Daoy (cell line): ENCODE measurements around the gene ANO10. TPM values are rescaled to one million over a fixed set of nuclear protein-coding genes. Genes with fewer than 3 reads are reported as not detected.
A peak's percentile ranks its signal among the peaks of the same experiment; 100 is the strongest.
"Not testable (repeated sequence)": the region's sequence is repeated elsewhere in the genome, so short reads cannot be mapped to it uniquely, and the experiment has no call there.

ENCODE experiments used
- DNase-seq: peaks from one replicate; pipeline ENCODE4 v3.0.0-alpha.2; 2015; ENCODE audit warnings: low read depth
- total RNA-seq: library from RNA; depleted of rRNA; stranded (reverse); fragments of >200 nt; shearing (Covaris generic); gene quantifications from 2 replicates; pipeline ENCODE4 v1.2.3, GENCODE V29; 2014

Gene ANO10
- total RNA-seq, 1 experiment from 2014 or later = 14.6 TPM

DNA sequence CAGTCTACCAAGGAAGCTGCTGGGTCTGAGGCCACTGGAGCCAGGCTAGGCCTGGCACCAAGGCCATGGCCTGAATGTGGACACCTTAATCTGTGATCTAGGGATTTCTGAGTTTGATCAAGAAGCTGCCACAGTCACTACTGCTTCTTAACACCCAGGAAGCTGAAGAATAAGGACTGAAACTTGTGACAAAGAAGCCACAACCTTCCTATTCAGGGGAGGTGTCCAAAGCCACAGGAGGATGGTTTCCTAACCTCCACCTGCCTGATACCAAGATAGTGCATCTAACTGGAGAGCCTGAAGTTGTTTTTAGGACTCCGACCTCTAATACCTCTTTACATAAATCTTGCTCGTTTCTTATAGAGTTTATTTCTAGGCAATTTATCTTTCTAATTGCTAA is 5.5 kb upstream of the ANO10 start:
- DNase-seq = no peak

DNA sequence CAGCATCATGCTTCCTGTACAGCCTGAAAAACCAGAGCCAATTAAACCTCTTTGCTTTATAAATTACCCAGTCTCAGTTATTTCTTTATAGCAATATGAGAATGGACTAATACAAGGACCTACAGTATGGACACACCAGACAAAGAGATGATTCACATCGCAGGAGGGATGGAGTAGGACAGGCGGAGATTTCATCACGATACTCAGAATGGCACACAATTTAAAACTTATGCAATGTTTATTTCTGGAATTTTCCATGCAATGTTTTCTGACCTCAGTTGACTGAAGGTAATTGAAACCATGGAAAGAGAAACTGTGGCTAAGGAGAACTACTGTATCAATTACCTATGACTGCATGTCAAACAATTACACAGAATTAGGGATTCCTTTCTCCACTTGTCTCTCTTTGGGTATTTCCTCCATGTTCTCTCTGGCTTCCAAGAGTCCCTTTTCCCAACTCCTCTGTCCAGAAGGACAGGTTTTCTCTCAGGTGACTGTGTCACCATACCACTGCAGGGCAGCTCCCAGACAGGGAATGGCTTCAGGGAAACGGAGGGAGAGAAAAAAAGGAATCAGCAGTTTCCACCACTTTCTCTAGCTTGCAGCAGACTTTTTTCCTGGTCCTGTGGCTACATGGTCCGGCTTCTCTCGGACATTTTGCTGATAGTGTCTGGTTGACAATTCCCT is 3.0 kb upstream of the ANO10 start:
- no peak for DNase-seq

DNA sequence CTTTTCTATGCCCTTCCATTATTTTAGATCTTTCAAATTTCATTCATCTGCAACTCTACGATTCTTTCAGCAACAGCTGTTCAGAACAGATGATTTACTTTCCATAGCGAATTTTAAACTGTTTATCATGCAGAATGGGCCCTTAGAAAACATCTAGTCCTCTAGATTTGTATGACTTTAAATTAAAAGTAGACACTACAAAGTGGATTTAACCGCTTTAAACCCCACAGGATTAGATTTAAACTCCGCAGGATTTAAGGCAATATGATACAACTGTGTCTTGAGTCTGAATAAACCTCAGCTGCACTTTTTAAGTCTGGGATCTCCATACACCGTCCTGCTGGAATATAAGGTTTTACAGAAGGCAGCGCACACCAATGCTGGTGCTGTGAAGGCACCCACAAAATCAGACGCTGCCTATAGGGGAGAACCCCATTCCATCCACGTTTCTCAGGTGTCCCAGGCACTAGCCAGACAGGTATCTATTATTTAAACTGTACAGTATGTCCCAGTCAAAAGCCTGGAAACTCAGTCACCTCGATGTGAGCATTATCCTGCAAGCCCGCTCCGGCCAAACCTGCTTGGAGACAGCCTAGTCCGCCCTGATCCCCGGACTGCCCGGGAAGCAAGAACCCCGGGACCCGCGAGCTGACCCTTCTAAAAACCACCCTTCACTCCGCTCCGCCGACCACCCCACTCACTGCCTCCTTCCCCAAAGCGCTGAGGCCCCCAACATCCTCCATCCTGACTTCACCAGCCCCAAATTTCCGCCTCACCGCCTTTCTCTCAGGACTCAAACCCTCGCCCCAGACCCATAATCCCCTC is 768 bp downstream of the ANO10 start:
- peak; percentile 21 for DNase-seq

DNA sequence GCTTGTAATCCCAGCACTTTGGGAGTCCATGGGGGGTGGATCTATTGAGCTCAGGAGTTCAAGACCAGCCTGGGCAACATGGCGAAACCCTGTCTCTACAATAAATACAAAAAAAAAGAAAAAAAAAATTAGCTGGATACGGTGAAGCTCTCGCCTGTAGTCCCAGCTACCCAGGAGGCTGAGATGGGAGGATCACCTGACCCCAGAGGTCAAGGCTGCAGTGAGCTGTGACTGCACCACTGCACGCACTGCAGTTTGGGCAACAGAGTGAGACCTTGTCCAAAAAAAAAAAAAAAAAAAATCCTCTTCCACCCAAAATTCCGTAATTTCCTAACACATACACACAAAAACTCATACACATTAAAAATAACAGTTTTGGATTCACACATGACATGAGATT is 2.2 kb downstream of the ANO10 start:
- no peak for DNase-seq

DNA sequence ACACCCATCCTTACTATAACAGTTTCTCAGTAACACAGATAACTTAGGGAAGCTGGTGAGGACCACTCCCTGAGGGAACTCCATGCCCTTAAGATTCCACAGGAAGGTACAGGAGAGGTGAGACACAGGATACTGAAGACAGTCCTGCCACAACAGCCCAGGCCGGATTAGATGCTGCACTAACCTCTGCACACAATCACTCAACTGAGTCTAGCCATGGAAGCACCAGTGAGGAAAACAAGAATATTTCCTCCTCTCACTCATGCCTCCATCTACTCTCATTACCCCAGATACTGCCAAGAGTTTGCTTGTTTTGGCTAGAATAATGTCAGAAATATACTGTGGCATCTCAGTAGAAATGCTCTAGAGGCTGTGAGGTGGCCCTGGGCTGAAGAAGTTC is 3.7 kb downstream of the ANO10 start:
- no peak for DNase-seq

DNA sequence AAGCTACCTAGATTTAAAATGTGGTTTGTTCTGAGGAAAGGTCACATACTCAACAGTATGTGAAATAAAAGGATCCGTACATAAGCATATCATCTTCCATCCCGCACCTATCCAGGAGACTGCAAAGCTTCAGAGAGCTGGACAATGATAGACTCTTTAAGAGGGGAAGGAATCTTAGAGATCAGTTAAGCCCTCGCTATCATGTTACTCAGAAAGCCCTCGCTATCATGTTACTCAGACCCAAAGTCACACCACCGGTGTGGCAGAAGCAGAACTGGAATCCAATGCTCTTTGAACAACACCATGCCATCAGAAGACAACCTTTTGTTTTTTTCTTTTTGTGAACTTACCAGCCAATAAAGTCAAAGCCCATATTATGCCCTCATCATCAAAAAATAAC is 5.8 kb downstream of the ANO10 start:
- no peak for DNase-seq

DNA sequence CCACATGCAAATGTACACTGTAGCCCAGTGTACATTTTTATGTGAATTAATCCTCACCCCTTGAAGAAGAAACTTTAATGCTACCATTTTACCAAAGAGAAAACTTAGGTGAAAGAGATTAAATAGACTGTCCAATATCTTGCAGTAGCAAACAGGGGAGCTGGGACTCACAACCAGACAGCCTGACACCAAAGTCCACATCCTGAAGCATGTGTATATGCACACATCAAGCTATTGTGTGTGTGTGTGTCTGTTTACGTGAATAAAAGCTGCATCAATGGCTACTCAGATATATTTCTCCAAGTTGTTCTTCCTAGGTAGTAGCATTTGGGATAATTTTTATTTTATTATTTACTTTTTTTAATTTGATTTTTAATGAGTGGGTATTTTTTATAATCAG is 6.7 kb downstream of the ANO10 start:
- no peak for DNase-seq

DNA sequence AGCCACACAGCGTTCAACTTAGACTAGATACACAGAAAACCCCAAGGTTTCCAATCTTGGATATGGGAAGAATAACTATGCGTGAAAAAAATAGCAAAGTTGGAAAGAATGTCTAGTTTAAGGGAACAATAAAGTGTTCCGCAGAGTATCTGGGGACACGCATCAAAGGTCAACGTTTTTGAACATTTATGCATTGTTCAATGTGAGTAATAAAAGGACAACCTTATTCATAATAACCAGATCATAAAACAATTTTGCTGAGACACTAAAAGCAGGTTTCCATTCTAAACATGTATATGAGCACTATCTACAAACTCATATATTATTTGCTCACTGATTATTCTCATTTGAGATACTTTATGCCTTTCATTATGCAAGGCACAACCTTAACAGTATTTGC is 7.8 kb downstream of the ANO10 start:
- DNase-seq = no peak

DNA sequence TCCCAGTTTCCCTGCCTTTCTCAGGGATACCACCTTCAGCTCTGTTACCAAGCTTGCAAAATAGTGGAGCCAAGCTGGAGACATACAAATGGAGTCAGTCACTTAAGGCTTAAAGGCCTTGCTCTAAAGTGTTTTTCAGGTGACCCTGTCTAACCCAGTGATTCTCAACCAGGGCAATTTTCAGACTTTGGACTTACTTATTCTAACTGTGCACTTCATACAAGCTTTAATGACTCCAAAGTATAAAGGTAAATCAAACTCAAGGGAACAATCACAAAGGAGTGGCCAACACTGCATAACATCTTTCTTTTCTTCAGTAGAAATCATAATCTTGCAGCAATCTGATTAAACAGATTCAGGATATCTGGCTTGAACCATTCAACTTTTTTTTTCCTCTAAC is 9.4 kb downstream of the ANO10 start:
- no peak for DNase-seq

DNA sequence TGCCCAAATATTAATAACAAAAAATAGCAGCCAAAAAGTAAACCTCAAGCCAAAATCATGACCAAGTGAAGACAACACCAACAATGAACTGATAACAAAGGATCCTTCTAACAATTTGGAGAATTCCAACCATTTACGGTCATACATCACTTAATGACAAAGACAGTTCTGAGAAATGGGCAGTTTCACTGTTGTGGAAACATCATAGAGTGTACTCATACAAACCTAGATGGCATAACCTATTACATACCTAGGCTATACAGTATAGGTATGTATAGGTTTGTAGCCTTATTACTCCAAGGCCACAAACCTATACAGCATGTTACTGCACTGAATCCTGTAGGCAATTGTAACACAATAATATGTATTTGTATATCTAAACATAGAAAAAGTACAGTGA is 12.4 kb downstream of the ANO10 start:
- DNase-seq = no peak

DNA sequence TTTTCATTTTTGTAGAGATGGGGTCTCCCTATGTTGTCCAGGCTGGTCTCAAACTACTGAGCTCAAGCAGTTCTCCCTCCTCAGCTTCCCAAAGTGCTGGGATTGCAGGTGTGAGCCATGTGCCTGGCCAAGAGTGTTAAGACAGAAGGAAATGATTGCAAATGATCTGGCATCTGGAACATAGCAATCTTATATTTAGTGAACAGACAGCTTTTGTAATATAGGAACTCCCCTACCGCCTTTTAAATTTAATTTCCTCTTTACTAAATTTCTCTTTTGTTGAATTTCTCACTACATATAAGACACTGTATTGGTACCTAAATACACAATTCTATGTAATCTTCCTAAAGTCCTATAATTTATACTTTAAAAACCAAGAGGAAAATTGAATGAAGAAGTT is 13.1 kb downstream of the ANO10 start:
- DNase-seq = no peak

DNA sequence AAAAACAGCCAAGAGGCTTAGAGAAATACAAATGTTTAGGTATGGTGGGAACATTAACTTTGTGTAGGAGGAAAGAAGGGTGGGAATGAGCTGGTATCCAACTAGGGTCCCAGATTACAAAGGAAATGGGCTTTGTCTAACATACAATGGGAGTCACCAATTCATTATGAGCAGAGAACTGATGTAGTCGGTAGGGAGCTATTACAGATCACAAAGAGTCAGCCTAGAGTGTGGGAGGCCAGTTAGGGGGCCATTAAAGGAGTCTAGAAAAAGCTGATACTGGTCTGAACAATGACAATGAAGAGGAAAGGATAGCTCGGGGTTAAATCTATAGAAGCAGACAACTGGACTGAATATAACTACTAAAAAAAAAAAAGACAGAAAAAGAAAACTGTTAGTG is 15.5 kb downstream of the ANO10 start:
- no peak for DNase-seq

DNA sequence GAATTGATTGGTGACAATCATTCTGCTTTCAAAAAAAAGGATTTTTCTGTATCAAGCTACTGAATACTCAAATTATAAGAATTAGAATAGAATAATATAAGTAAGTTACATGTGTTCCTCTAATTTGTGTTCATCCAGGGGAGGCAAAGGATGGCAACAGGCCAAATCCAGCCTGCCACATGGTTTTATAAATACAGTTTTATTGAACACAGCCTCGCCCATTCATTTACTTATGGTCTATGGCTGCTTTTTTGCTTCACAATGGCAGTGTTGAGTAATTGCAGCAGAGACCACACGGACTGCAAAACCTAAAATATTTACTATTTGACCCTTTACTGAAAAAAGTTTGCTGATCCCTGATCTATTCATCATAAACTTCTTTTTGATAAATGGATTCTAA is 21.9 kb downstream of the ANO10 start:
- not testable (repeated sequence) for DNase-seq

DNA sequence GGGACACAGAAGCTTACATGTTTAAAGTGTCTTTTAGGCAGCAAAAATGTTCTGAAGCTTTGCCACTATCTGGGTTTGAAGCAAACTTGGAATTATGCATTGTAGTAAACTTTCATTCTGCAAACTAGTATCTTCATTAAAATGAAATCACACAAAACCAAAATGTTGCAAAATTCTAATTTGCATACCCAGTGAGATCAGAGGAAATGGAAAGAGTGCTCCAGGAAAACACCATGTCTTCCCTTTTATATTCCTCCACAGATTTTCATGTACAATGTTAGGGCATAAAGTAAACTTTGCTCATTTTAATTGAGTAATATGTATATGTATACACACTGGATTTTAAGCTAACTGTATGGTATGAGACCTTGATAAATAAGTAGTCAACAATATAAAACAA is 23.9 kb downstream of the ANO10 start:
- no peak for DNase-seq

DNA sequence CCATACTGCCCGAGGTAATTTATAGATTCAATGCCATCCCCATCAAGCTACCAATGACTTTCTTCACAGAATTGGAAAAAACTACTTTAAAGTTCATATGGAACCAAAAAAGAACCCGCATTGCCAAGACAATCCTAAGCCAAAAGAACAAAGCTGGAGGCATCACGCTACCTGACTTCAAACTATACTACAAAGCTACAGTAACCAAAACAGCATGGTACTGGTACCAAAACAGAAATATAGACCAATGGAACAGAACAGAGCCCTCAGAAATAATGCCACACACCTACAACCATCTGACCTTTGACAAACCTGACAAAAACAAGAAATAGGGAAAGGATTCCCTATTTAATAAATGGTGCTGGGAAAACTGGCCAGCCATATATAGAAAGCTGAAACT is 25.6 kb downstream of the ANO10 start:
- DNase-seq = not testable (repeated sequence)

DNA sequence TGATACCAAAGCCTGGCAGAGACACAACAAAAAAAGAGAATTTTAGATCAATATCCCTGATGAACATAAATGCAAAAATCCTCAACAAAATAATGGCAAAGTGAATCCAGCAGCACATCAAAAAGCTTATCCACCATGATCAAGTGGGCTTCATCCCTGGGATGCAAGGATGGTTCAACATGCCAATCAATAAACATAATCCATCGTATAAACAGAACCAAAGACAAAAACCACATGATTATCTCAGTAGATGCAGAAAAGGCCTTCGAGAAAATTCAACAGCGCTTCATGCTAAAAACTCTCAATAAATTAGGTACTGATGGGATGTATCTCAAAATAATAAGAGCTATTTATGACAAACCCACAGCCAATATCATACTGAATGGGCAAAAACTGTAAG is 26.5 kb downstream of the ANO10 start:
- not testable (repeated sequence) for DNase-seq

DNA sequence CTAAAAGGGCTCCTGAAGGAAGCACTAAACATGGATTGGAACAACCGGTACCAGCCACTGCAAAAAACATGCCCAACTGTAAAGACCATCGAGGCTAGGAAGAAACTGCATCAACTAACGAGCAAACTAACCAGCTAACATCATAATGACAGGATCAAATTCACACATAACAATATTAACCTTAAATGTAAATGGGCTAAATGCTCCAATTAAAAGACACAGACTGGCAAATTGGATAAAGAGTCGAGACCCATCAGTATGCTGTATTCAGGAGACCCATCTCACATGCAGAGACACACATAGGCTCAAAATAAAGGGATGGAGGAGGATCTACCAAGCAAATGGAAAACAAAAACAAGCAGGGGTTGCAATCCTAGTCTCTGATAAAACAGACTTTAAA is 28.2 kb downstream of the ANO10 start:
- DNase-seq = not testable (repeated sequence)

DNA sequence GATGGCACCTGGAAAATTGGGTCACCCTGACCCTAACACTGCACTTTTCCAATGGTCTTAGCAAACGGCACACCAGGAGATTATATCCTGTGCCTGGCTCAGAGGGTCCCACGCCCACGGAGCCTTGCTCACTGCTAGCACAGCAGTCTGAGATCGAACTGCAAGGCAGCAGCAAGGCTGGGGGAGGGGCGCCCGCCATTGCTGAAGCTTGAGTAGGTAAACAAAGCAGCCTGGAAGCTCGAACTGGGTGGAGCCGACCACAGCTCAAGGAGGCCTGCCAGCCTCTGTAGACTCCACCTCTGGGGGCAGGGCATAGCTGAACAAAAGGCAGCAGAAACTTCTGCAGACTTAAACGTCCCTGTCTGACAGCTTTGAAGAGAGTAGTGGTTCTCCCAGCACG is 29.9 kb downstream of the ANO10 start:
- DNase-seq = not testable (repeated sequence)

DNA sequence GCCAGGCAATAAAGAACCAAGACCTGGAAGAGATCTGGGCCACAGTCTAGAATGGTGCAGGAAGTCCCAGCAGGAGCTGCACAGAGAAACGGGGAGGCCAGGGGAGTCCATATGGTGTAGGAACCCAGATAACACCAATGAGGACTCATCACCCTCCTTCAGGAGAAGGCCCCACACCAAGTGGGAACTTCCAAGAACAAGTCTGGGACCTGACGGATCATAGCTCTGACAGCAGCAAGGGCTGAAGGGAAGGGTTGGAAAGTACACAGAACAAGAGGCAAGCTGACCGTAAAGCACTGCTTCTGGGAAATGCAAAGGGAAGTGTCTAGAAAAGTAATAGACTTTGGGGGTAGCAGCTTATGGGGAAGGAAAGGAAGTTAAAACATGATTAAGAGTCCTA is 34.5 kb downstream of the ANO10 start:
- DNase-seq = no peak

DNA sequence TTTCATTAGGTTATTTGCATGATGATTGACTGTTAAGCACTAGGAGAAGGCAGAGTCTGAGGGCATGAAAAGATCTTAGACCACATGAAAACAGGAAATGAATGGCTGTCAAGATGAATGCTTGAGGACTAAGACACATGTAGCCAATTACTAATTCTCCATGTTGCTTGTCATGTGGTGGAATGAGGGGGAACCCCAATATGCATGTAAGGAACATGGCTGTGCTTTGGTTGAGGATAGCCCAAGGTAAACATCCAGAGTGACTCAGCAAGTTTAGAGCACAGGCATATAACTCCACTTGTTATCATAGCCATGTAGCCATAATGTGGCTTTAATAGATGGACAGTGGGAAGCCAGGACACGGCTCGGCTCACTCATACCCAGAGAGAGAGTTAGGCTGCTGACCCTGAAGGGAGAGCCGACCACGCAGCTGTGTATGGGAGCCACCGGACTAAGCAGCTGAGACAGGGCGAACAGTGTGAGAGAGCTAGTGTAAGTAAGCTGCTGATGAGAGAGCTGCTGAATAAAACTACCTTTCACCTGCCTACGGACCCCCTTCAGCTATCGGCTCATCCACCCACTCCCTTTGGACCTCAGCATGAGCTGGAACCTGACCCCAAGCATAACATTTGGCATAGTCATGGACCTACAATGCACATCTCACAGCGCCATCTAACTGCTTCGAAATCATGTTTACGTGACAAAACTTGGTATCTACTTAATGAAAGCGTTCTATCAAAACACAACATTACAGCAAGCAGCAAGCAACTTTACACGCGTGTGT is 37.6 kb downstream of the ANO10 start:
- no peak for DNase-seq

DNA sequence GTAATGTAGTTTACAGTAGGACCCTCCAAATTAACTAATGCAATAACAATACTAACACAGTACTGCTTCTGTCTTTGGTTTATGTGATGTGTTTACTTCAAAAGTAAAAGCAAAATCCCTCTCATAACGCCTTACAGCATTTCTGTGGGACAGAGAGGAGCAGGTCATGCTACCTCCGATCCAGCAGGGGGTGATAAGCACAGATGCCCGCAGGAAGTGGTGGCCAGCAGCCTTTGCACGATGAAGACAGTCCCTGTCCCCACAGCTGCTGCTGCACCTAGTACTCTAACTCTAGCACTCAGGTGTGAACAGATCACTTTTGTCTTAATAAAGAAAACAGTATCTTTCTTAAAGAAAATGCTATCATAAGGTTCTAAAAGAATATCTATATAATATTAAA is 38.3 kb downstream of the ANO10 start:
- no peak for DNase-seq

DNA sequence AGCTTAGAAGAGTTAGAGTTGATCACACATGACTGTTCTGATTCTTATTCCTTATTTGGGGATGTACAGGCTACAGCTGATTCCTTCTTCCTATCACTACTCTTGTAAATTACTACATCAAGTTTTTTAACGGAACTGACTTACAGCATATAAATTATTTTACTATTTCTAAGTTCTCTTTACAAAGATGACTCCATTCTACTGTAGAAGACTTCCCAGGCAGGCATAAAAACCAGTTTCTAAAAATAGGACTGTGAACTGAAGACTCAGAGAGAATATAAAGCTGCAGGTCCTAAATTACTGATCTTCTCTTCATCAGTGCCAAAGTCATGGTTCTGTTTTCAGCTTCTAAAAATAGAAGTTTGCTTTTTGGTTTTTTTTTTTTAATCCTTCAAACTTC is 38.9 kb downstream of the ANO10 start:
- DNase-seq = no peak

DNA sequence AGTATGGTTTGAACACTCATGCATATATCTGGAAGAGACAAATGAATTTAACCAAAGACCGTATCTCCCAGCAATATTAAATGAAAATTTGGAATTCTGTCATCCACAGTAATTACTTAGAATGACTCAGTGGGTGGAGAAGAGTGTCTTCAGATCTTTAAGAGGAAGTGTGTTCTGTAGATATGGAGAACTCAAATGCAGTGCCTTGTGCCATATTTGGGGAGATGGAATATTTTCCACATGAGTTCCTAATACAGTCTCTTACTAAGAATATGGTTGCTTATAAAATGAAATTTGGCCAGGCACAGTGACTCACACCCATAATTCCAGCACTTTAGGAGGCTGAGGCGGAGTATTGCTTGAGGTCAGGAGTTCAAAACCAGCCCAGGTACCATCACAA is 40.5 kb downstream of the ANO10 start:
- no peak for DNase-seq
